ENCODE measurements around the gene ABLIM2.

GRCh38 chr4:8123870-8124269, 34.7 kb downstream of the ABLIM2 start:
- TF ChIP-seq CTCF (IDR thresholded peaks at IDR 0.05 in 4 of 5, conservative IDR thresholded peaks at IDR 0.05 in 1 of 5) (no peak), POLR2A (IDR thresholded peaks at IDR 0.05) (no peak)

All from gastrocnemius medialis (tissue), 4 donors.